MCF 10A (cell line): ENCODE measurements around the gene CYB5D1. TPM values are rescaled to one million over a fixed set of nuclear protein-coding genes. Genes with fewer than 3 reads are reported as not detected.

Experiments
- BruUV-seq: library from RNA; stranded (reverse); fragments of 400-500 nt; replicated peaks from 2 replicates; lab custom pipeline; 2021; lab: Mats Ljungman, UMichigan
- CTCF ChIA-PET: fragments of 300-600 bp; sonication (Branson Sonifier 250); formaldehyde crosslinking; extraction: SDS; loops from one replicate; lab custom pipeline; 2021; ENCODE audit warnings: antibody characterized with exemption, inconsistent platforms; lab: Yijun Ruan, JAX
- POLR2A ChIA-PET: fragments of 300-600, 350-650 bp; sonication (Branson Sonifier 250); formaldehyde crosslinking; extraction: SDS; loops from one replicate; lab custom pipeline; 2020; ENCODE audit warnings: antibody characterized with exemption, inconsistent platforms; lab: Yijun Ruan, JAX
- DNase-seq: peaks from one replicate; pipeline ENCODE4 v3.0.0-alpha.2; 2018; ENCODE audit not compliant: unreplicated experiment
- H3K27ac Mint-ChIP-seq: one replicate; pipeline ENCODE4 v1.8.0; 2022; ENCODE audit warnings: mild to moderate bottlenecking, low read depth, mixed read lengths; ENCODE audit not compliant: unreplicated experiment
- H3K27me3 Mint-ChIP-seq: one replicate; pipeline ENCODE4 v1.8.0; 2022; ENCODE audit warnings: mixed read lengths; ENCODE audit not compliant: insufficient read depth, unreplicated experiment
- H3K36me3 Mint-ChIP-seq: one replicate; pipeline ENCODE4 v1.8.0; 2022; ENCODE audit warnings: mild to moderate bottlenecking, moderate library complexity, mixed read lengths; ENCODE audit not compliant: insufficient read depth, unreplicated experiment
- H3K4me1 Mint-ChIP-seq: one replicate; pipeline ENCODE4 v1.8.0; 2022; ENCODE audit warnings: mixed read lengths; ENCODE audit not compliant: insufficient read depth, unreplicated experiment
- H3K4me3 Mint-ChIP-seq: one replicate; pipeline ENCODE4 v1.8.0; 2022; ENCODE audit warnings: mild to moderate bottlenecking, moderate library complexity, mixed read lengths; ENCODE audit not compliant: unreplicated experiment
- H3K9me3 Mint-ChIP-seq: one replicate; pipeline ENCODE4 v1.8.0; 2022; ENCODE audit warnings: mixed read lengths; ENCODE audit not compliant: unreplicated experiment
- CTCF ChIP-seq: fragments of 200-600 bp; IDR thresholded peaks from one replicate; pipeline ENCODE4 v1.8.0; 2022; ENCODE audit warnings: antibody characterized with exemption, mild to moderate bottlenecking; ENCODE audit not compliant: unreplicated experiment
- intact Hi-C: fragments of 100-400 bp; cut with micrococcal nuclease; formaldehyde crosslinking; loops from 2 replicates; pipeline ENCODE4 v1.14.1; 2022
- total RNA-seq: library from RNA; stranded (reverse); gene quantifications from 2 replicates; pipeline ENCODE4 v1.2.3, GENCODE V29; 2022

Gene CYB5D1
- total RNA-seq, 1 experiment from 2014 or later, result 23.1 TPM

GRCh38 chr17:7856011-7856810 is 1.6 kb upstream of the CYB5D1 start:
- CTCF ChIA-PET, result interaction anchor here (0.6 to 1.1 kb wide), 9 partner anchors 23 to 217 kb away, joined by 3 to 8 read pairs (median 4); no protein-coding TSS in a partner anchor
- POLR2A ChIA-PET, result interaction anchor here (1.0 to 3.1 kb wide), 16 partner anchors 9 to 420 kb away, joined by 3 to 70 read pairs (median 8); partner anchors contain the start of genes CHD3, FXR2, KDM6B and RNF227
- H3K4me3 Mint-ChIP-seq, result no peak overlapping the region
- intact Hi-C loops, result loop anchor here (1.0 kb wide), 1 partner anchor 113 kb away; no protein-coding TSS in a partner anchor
- H3K27ac Mint-ChIP-seq, result no peak overlapping the region
- no peak for TF ChIP-seq CTCF
- peaks cover 24% of the 10 kb centered on the region for H3K36me3 Mint-ChIP-seq
- H3K9me3 Mint-ChIP-seq, result no peaks in the 10 kb centered on the region
- peaks cover 7% of the 10 kb centered on the region for H3K4me1 Mint-ChIP-seq
- DNase-seq, result peak; percentile 30
- BruUV-seq, result no TSS peak
- H3K27me3 Mint-ChIP-seq, result no peaks in the 10 kb centered on the region

DNA sequence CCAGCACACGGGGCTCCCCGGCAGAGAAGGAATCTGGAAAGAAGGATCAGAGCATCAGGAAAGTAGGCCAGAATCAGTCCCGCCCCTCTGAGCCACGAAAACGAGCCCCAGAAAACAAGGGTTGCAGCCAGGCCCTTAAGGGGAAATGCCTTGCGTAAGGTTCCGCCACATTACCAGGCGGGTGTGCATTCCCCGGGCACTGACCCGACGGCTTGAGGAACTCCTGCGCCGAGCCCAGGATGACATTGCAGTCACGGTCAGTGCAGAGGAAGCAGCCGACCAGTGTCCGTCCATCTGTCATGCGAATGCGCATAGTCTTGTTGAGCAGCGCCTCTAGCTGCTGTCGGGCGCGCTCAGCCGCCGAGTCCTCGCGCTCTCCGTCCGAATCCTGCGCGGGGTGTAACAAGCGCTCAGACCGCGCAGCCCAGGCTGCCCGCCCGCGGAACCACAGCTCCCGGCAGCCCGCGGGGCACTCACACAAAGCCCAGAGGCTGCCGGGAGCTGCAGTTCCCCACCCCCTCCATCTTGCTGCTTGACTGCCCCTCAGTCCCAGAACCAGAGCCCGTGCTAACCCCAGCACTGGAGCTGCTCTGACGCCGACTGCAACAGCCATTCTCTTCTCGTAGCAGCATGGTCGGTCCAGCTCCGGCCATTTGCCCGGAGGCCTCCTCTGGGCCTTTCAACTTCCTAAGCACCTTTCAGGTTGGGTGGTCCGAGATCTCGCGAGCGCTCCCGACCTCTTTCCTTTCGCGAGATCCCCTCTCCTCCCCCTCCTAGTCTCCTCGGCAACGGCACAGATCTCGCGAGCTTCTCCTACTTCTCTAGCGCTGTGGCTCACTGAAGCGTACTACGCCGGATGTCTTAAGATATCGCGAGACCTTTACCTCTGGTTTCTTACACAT is 741 bp upstream of the CYB5D1 start, which contains the start of gene NAA38:
Gene NAA38, minus strand, starts transcription at position 749 of the 902 bp plus-strand sequence. Its CDS starts 96 bp downstream, at position 653.
- no peaks in the 10 kb centered on the region for H3K27me3 Mint-ChIP-seq
- POLR2A ChIA-PET, result interaction anchor here (0.6 to 3.1 kb wide), 37 partner anchors 10 to 421 kb away, joined by 3 to 70 read pairs (median 4); partner anchors contain the start of genes ALOX12B, CD68, CHD3 and CNTROB
- intact Hi-C loops, result loop anchor here (1.0 kb wide), 3 partner anchors 23 to 114 kb away; partner anchors contain the start of gene KDM6B
- no peaks in the 10 kb centered on the region for H3K9me3 Mint-ChIP-seq
- TF ChIP-seq CTCF, result peak; percentile 22
- peaks cover 7% of the 10 kb centered on the region for H3K4me1 Mint-ChIP-seq
- no peak within 1 kb of the TSS for H3K27ac Mint-ChIP-seq
- peak; percentile 99 for DNase-seq
- CTCF ChIA-PET, result interaction anchor here (0.6 to 1.1 kb wide), 14 partner anchors 12 to 565 kb away, joined by 3 to 8 read pairs (median 4); partner anchors contain the start of gene RNF227
- TSS peak; percentile 95 for BruUV-seq
- no peak within 1 kb of the TSS for H3K4me3 Mint-ChIP-seq
- peaks cover 15% of the 10 kb centered on the region for H3K36me3 Mint-ChIP-seq

GRCh38 chr17:7858522-7858810 is 663 bp downstream of the CYB5D1 start:
- Mint-ChIP-seq H3K27ac (no peak overlapping the region), H3K4me1 (peaks cover 12% of the 10 kb centered on the region), H3K27me3 (no peaks in the 10 kb centered on the region), H3K4me3 (no peak overlapping the region), H3K36me3 (peaks cover 12% of the 10 kb centered on the region), H3K9me3 (no peaks in the 10 kb centered on the region)
- TSS peak; percentile 25 for BruUV-seq
- peak; percentile 59 for TF ChIP-seq CTCF
- CTCF ChIA-PET, result interaction anchor here (0.8 to 6.8 kb wide), 8 partner anchors 18 to 199 kb away, joined by 3 to 70 read pairs (median 6); partner anchors contain the start of gene CHD3
- POLR2A ChIA-PET, result interaction anchor here (0.6 to 3.1 kb wide), 9 partner anchors 11 to 183 kb away, joined by 3 to 14 read pairs (median 5); partner anchors contain the start of genes CNTROB, RNF227 and TRAPPC1
- DNase-seq, result peak; percentile 56
- intact Hi-C loops, result no loop called here
